HFF-Myc (cell line): Measurements from ENCODE around the gene NAA40.
A peak's percentile ranks its signal among the peaks of the same experiment; 100 is the strongest.

Experiments
- DNase-seq: peaks from one replicate; pipeline ENCODE4 v3.0.0-alpha.2; 2011; ENCODE audit warnings: low read depth; ENCODE audit errors: extremely low read depth
- H3K4me3 ChIP-seq: replicated peaks from 2 replicates; pipeline ENCODE4 v1.5.1; 2011; ENCODE audit warnings: low read depth, mild to moderate bottlenecking, control low read depth, low read length
- TF ChIP-seq, protein P1 (sequence below): IDR thresholded peaks from 2 replicates; pipeline ENCODE4 v1.5.1; 2012; ENCODE audit warnings: mild to moderate bottlenecking, low read depth, low read length, control low read depth; ENCODE audit errors: missing control alignments

The NAA40 gene

DNA sequence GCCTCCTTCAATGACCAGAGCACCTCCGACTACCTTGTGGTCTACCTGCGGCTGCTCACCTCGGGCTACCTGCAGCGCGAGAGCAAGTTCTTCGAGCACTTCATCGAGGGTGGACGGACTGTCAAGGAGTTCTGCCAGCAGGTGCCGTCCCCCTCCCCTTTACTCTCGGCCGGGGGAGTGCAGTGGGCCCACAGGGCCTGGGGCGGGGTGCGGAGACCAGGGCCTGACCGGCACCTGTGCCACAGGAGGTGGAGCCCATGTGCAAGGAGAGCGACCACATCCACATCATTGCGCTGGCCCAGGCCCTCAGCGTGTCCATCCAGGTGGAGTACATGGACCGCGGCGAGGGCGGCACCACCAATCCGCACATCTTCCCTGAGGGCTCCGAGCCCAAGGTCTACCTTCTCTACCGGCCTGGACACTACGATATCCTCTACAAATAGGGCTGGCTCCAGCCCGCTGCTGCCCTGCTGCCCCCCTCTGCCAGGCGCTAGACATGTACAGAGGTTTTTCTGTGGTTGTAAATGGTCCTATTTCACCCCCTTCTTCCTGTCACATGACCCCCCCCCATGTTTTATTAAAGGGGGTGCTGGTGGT lies 58.4 kb downstream of the NAA40 start:
- H3K4me3 ChIP-seq, result no peak overlapping the region
- TF ChIP-seq, protein P1, sequence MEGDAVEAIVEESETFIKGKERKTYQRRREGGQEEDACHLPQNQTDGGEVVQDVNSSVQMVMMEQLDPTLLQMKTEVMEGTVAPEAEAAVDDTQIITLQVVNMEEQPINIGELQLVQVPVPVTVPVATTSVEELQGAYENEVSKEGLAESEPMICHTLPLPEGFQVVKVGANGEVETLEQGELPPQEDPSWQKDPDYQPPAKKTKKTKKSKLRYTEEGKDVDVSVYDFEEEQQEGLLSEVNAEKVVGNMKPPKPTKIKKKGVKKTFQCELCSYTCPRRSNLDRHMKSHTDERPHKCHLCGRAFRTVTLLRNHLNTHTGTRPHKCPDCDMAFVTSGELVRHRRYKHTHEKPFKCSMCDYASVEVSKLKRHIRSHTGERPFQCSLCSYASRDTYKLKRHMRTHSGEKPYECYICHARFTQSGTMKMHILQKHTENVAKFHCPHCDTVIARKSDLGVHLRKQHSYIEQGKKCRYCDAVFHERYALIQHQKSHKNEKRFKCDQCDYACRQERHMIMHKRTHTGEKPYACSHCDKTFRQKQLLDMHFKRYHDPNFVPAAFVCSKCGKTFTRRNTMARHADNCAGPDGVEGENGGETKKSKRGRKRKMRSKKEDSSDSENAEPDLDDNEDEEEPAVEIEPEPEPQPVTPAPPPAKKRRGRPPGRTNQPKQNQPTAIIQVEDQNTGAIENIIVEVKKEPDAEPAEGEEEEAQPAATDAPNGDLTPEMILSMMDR, result no peak
- DNase-seq, result no peak

DNA sequence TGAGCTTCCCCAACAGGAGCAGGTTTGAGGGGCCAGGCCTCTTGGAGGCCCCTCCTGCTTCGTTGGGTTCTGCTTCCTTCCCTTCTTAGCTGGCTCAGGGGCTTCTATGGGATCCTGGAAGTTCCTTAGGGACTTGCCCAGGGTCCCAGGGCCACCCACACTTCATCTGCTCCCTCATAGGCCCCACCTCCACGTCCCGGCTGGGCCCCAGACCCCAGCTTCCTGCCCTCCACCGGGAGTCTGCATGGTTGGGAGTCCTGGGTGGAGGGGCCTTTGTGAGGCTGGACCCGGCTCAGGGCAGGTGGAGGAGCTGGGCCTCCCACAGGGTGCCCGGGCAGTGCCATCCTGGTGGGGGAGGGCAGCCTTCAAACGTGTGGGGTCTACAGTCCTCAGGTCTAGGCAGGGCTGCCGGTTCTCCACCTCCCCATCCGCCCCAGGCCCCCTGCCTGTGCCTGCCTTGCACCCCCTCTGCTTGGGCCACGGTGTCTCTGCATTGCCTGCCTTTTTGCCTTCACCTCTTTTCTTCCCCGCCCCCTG lies 59.1 kb downstream of the NAA40 start:
- H3K4me3 ChIP-seq, result no peak overlapping the region
- no peak for DNase-seq
- TF ChIP-seq, protein P1, result no peak

DNA sequence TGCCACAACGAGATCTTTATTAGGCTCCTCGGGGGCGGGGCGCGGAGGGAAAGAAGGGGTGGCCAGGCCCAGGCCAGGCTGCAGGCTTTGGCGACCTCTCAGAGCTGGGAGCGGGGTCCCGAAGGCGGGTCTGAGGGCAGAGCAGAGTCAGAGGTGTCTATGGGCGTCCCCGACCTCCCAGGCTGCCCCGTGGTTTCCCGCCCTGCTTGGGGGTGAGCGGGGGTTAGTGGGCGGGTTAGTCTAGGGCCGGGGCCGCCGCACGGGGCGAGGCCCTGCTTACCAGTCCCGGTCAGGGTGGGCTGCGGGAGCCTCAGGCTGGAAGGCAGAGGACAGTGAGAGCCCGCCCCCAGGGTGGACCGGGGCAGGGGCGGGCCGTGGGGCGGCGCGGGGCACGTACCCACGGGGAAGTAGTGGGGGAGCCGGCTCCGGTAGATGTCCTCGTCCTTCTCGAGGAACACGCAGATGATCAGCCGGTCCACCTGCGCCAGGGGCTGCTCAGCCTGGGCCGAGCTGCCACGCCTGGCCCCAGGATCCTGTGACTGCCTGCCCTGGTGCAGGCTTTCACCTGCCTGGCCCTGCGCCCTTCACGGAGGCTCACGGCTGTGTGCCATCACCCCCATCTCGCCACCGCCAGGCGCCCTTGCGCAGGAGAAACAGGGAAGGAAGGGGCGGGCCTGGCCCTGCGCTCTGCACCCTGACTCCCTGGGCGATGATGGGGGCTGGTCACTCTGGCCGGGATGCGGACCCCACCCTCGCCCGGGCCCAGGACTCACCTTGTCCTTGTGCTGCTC lies 60.0 kb downstream of the NAA40 start:
- TF ChIP-seq, protein P1, result no peak
- no peak for DNase-seq
- H3K4me3 ChIP-seq, result no peak overlapping the region

DNA sequence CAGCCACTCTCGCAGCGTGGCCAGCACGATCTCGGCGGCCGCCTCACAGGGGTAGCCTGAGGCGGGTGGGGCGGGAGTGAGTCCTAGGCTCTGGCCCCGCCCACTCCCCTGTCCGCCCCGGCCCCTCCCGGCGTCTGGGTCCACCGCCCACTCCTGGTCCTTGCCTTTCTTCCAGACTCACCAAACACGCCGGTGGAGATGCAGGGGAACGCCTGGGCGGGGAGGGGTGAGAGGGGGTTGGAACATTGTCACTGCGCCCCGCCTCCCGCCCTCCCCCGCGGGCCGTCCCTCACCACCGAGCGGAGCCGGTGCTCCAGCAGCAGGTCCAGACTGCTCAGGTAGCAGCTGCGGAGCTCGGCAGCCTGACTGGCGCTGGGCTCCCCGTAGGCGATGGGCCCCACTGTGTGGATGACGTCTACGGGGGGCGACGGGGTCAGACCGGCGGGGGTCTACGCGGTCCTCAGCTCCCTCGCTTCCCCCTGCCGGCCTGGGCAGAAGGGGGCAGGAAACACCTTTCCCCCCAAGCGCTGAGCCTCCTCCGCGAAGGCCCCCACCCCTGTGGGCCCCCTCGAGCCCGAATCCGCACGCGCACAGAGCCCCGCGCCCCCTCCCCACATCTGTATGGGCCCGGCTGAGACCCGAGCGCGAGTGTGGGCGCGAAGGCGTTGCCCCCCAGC lies 60.7 kb downstream of the NAA40 start:
- no peak for DNase-seq
- no peak overlapping the region for H3K4me3 ChIP-seq
- TF ChIP-seq, protein P1, result no peak

DNA sequence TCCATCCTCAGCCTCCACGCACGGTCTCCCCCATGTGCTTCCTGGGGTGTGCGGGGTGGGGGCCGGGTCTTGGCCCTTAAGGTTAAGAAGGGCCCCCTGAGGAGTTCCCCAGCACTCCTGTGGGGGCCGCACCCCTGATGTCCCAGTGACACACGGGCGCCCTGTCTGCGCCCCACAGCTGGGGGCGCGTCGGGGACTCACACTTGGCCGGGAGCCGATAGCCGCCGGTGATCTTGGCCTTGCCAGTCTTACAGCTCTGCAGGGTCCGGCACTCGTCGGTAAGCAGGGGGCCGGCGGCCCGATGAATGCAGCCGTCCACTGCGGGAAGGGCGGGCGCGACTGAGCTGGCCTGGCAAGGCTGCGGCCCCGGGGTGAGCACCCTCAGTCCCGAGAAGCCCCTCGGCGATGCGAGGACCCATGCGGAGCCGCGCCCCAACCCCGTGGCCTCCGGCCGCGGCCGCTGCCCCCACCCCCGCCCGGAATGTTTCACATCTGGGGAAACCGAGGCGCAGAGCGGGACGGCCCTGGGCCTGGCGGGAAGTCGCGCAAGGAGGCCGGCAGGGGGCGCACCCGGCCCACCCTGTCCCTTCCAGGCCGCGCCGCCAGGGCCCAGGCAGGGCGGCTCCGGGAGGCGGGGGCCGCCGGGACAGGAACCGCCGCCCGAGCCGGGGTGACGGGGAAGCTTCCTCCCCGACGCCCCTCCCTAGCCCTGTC lies 61.4 kb downstream of the NAA40 start:
- no peak overlapping the region for H3K4me3 ChIP-seq
- DNase-seq, result no peak
- TF ChIP-seq, protein P1, result peak; percentile 55

GRCh38 chr11:64000740-64001483 lies 62.1 kb downstream of the NAA40 start:
- H3K4me3 ChIP-seq, result no peak overlapping the region

More at GRCh38 chr11:64000740-64001483, 62.1 kb downstream of the NAA40 start:
- no peak for DNase-seq
- TF ChIP-seq, protein P1, result no peak
